SU-DHL-6 (cell line): ENCODE data around the gene ZMPSTE24.
A peak's percentile ranks its signal among the peaks of the same experiment; 100 is the strongest.

Experiments
- H2AFZ ChIP-seq: fragments of 200-600 bp; sonication (generic); 2 replicates; pipeline ENCODE4 v1.6.1; 2014; ENCODE audit warnings: low read depth, mild to moderate bottlenecking, moderate library complexity, mixed read lengths, antibody characterized with exemption, low read length; ENCODE audit not compliant: severe bottlenecking
- H3F3A ChIP-seq: fragments of 200-600 bp; shearing (Covaris generic); 2 replicates; pipeline ENCODE4 v1.6.0; 2016; ENCODE audit warnings: antibody characterized with exemption, mild to moderate bottlenecking; ENCODE audit not compliant: insufficient read depth
- H3K27ac ChIP-seq: fragments of 200-600 bp; sonication (generic); 2 replicates; pipeline ENCODE4 v1.5.1; 2016; ENCODE audit warnings: low read depth, mild to moderate bottlenecking, low read length, moderate library complexity, mixed read lengths
- H3K27me3 ChIP-seq: fragments of 200-600 bp; sonication (generic), shearing (Covaris generic); 2 replicates; pipeline ENCODE4 v1.6.0; 2014; ENCODE audit warnings: mild to moderate bottlenecking, low read length
- H3K36me3 ChIP-seq: fragments of 200-600 bp; sonication (generic); 2 replicates; pipeline ENCODE4 v1.6.1; 2014; ENCODE audit warnings: mild to moderate bottlenecking, low read length, mixed read lengths
- H3K4me2 ChIP-seq: fragments of 300-600, 200-600 bp; shearing (Covaris generic), sonication (generic); 2 replicates; pipeline ENCODE4 v1.6.0; 2014; ENCODE audit warnings: low read length, low read depth, mild to moderate bottlenecking; ENCODE audit not compliant: poor library complexity, severe bottlenecking
- H3K4me3 ChIP-seq: fragments of 200-600 bp; sonication (generic); 2 replicates; pipeline ENCODE4 v1.5.1; 2014; ENCODE audit warnings: antibody characterized with exemption, low read length, mild to moderate bottlenecking, mixed read lengths; ENCODE audit not compliant: insufficient read depth, poor library complexity, severe bottlenecking
- H3K79me2 ChIP-seq: fragments of 200-600 bp; sonication (generic); 2 replicates; pipeline ENCODE4 v1.6.1; 2014; ENCODE audit warnings: mild to moderate bottlenecking, low read length, moderate library complexity; ENCODE audit not compliant: insufficient read depth
- H3K9ac ChIP-seq: fragments of 200-600 bp; sonication (generic); 2 replicates; pipeline ENCODE4 v1.7.0; 2014; ENCODE audit warnings: mild to moderate bottlenecking, low read length
- H3K9me2 ChIP-seq: fragments of 200-600 bp; sonication (generic); replicated peaks from 2 replicates; pipeline ENCODE4 v1.6.1; 2014; ENCODE audit warnings: low read length; ENCODE audit not compliant: insufficient read depth
- H3K9me3 ChIP-seq: fragments of 200-600 bp; sonication (generic); 2 replicates; pipeline ENCODE4 v1.6.1; 2014; ENCODE audit warnings: low read length, mixed read lengths; ENCODE audit not compliant: insufficient read depth
- H4K20me1 ChIP-seq: fragments of 200-600 bp; sonication (generic); 2 replicates; pipeline ENCODE4 v1.6.1; 2014; ENCODE audit warnings: low read depth, mild to moderate bottlenecking, antibody characterized with exemption, low read length, moderate library complexity, mixed read lengths
- EZH2phosphoT487 ChIP-seq: fragments of 200-600 bp; sonication (generic), shearing (Covaris generic); conservative IDR thresholded peaks from 2 replicates; pipeline ENCODE4 v1.6.1; 2018; ENCODE audit warnings: mild to moderate bottlenecking, antibody characterized with exemption, low read length, moderate library complexity, mixed read lengths
- TF ChIP-seq, protein P1 (sequence below): fragments of 200-600 bp; sonication (generic); IDR thresholded peaks from one replicate; pipeline ENCODE4 v1.5.1; 2017; ENCODE audit warnings: antibody characterized with exemption, mild to moderate bottlenecking, low read length, moderate library complexity; ENCODE audit not compliant: insufficient read depth, poor library complexity, severe bottlenecking

Gene ZMPSTE24

DNA sequence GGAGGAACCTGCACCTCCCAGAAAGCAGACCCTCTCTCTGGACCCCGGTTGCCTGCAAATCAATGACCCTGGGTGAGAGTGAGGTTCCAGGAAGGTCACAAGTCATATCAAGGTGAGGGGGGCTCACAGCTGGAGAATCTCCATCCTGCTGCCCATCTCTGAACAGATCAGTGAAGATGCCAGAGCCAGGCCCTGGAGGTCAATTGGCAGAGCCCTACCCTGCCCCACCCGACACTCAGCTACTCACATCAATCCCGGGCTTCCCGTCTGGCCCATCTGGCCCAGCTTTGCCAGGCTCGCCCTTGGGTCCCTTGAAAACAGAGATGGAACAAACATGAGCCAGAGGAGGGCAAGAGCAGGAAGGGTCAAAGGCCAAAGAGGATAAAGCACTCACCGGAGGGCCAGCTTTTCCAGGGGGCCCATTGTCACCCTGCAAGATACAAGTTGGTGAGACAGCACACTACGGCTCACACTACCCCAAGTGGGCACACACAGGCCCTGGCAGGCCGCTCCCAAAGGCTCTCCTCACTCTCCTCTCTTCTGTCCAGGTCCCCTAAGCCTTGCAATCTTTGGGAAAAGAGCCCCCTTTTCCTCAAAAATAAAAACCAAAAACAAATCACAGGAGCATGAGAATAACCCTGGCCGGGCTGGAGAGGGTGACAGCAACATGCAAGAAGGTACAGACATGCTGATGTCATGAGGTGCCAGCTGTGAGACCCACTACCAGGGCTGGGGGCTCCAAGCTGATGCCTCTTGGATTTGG lies 56.1 kb downstream of the ZMPSTE24 start:
- Histone ChIP-seq H3K9ac (0 out of 2 replicates have a peak overlapping the region, but pooled peaks have one; percentile 41), H3K79me2 (no peaks in the 10 kb centered on the region), H3K9me2 (no peaks in the 10 kb centered on the region), H3K27me3 (no peaks in the 10 kb centered on the region), H2AFZ (no peak overlapping the region), H3K4me2 (no peak overlapping the region), H3K4me3 (no peak overlapping the region), H3K36me3 (no peaks in the 10 kb centered on the region), H3K27ac (no peak overlapping the region), H3K9me3 (no peaks in the 10 kb centered on the region), H4K20me1 (no peaks in the 10 kb centered on the region), H3F3A (no peaks in the 10 kb centered on the region)
- no peak for TF ChIP-seq EZH2phosphoT487

- Histone ChIP-seq H3K9me2 (no peaks in the 10 kb centered on the region), H3K9ac (peak overlapping the region; percentile 41), H3K79me2 (no peaks in the 10 kb centered on the region), H3K9me3 (no peaks in the 10 kb centered on the region), H3K27ac (no peak overlapping the region), H3K4me2 (peak overlapping the region; percentile 61), H3K4me3 (no peak overlapping the region), H3F3A (no peaks in the 10 kb centered on the region), H3K36me3 (no peaks in the 10 kb centered on the region), H4K20me1 (no peaks in the 10 kb centered on the region), H3K27me3 (no peaks in the 10 kb centered on the region), H2AFZ (peak overlapping the region; percentile 87)
- TF ChIP-seq, protein P1, sequence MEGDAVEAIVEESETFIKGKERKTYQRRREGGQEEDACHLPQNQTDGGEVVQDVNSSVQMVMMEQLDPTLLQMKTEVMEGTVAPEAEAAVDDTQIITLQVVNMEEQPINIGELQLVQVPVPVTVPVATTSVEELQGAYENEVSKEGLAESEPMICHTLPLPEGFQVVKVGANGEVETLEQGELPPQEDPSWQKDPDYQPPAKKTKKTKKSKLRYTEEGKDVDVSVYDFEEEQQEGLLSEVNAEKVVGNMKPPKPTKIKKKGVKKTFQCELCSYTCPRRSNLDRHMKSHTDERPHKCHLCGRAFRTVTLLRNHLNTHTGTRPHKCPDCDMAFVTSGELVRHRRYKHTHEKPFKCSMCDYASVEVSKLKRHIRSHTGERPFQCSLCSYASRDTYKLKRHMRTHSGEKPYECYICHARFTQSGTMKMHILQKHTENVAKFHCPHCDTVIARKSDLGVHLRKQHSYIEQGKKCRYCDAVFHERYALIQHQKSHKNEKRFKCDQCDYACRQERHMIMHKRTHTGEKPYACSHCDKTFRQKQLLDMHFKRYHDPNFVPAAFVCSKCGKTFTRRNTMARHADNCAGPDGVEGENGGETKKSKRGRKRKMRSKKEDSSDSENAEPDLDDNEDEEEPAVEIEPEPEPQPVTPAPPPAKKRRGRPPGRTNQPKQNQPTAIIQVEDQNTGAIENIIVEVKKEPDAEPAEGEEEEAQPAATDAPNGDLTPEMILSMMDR = no peak
- TF ChIP-seq EZH2phosphoT487 = no peak
Observed at GRCh38 chr1:40314721-40315238, 56.7 kb downstream of the ZMPSTE24 start.

DNA sequence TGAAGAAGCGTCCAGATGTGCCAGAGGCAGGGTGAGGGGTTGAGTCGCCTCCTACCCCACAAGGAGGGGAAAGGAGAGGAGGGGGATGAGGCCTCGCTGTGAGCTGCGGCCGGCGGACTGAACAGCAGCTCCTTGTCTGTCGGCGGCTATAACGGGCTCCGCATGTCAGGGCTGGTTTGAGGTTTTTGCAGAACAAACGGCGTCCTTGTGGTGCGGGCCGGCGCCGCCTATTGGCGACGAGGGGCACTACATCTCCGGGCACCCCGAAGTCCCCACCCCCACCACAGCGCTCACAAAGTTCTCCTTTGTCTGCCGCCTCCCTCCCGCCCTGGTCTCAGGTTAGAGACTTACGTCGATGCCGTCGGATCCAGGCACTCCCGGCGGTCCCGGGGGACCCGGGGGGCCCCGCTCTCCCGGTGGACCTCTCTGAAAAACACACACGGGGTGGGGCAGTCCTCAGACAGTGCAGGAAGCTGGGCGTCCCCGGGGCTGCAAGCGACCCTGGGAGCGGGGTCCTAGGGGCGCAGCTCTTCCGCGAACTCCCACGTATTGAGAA lies 57.3 kb downstream of the ZMPSTE24 start:
- Histone ChIP-seq H3K27ac (no peak overlapping the region), H3K4me3 (peak overlapping the region; percentile 33), H3K79me2 (no peaks in the 10 kb centered on the region), H2AFZ (peak overlapping the region; percentile 87), H3K27me3 (no peaks in the 10 kb centered on the region), H4K20me1 (no peaks in the 10 kb centered on the region), H3K4me2 (peak overlapping the region; percentile 61), H3K36me3 (no peaks in the 10 kb centered on the region), H3K9ac (peak overlapping the region; percentile 41), H3K9me3 (no peaks in the 10 kb centered on the region), H3F3A (no peaks in the 10 kb centered on the region), H3K9me2 (no peaks in the 10 kb centered on the region)
- TF ChIP-seq, protein P1 = peak; percentile 82
- TF ChIP-seq EZH2phosphoT487 = no peak
